PC-9 (cell line): ENCODE results near the gene RPL13.

Experiments
- EZH2 ChIP-seq: fragments of 200-600 bp; sonication (generic); IDR thresholded peaks from 2 replicates; pipeline ENCODE4 v1.8.0; 2017; ENCODE audit warnings: antibody characterized with exemption, low read depth
- TF ChIP-seq, protein P1 (sequence below): fragments of 200-600 bp; sonication (generic); conservative IDR thresholded peaks from 2 replicates; pipeline ENCODE4 v1.6.1; 2017; ENCODE audit warnings: mixed run types, antibody characterized with exemption, mild to moderate bottlenecking, moderate library complexity

DNA sequence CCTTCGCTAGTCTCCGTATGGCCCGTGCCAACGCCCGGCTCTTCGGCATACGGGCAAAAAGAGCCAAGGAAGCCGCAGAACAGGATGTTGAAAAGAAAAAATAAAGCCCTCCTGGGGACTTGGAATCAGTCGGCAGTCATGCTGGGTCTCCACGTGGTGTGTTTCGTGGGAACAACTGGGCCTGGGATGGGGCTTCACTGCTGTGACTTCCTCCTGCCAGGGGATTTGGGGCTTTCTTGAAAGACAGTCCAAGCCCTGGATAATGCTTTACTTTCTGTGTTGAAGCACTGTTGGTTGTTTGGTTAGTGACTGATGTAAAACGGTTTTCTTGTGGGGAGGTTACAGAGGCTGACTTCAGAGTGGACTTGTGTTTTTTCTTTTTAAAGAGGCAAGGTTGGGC, 2.5 kb downstream of the RPL13 start:
- TF ChIP-seq, protein P1, sequence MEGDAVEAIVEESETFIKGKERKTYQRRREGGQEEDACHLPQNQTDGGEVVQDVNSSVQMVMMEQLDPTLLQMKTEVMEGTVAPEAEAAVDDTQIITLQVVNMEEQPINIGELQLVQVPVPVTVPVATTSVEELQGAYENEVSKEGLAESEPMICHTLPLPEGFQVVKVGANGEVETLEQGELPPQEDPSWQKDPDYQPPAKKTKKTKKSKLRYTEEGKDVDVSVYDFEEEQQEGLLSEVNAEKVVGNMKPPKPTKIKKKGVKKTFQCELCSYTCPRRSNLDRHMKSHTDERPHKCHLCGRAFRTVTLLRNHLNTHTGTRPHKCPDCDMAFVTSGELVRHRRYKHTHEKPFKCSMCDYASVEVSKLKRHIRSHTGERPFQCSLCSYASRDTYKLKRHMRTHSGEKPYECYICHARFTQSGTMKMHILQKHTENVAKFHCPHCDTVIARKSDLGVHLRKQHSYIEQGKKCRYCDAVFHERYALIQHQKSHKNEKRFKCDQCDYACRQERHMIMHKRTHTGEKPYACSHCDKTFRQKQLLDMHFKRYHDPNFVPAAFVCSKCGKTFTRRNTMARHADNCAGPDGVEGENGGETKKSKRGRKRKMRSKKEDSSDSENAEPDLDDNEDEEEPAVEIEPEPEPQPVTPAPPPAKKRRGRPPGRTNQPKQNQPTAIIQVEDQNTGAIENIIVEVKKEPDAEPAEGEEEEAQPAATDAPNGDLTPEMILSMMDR: no peak
- TF ChIP-seq EZH2: no peak
